ENCODE data around the gene CCDC178.

GRCh38 chr18:33467531-33467930, 27.0 kb upstream of the CCDC178 start:
- no peak for TF ChIP-seq EGR1 (IDR thresholded peaks at IDR 0.05)
- TF ChIP-seq EP300 (IDR thresholded peaks at IDR 0.05; ENCODE audit: borderline replicate concordance), result no peak
- TF ChIP-seq FOXM1 (IDR thresholded peaks at IDR 0.05; ENCODE audit: borderline replicate concordance, low read depth), result no peak
- TF ChIP-seq YY1 (IDR thresholded peaks at IDR 0.05; ENCODE audit: low read depth), result no peak
- TF ChIP-seq MAX (IDR thresholded peaks at IDR 0.05), result no peak
- TF ChIP-seq TAF1 (IDR thresholded peaks at IDR 0.05; ENCODE audit: low read depth), result no peak
- TF ChIP-seq REST (IDR thresholded peaks at IDR 0.05; ENCODE audit: low read depth), result no peak
- no peak for TF ChIP-seq CEBPB (IDR thresholded peaks at IDR 0.05)
